ENCODE measurements around the gene BCKDHB. TPM values are rescaled to one million over a fixed set of nuclear protein-coding genes. Genes with fewer than 3 reads are reported as not detected.
"Not testable (repeated sequence)": the region's sequence is repeated elsewhere in the genome, so short reads cannot be mapped to it uniquely, and the experiment has no call there.

The BCKDHB gene
- total RNA-seq, 1 donor from 2014 or later, result 27.4 TPM

- peak; percentile 12 for DNase-seq
These were observed 157.1 kb downstream of the BCKDHB start for GRCh38 chr6:80263585-80263984.

GRCh38 chr6:80268865-80269730 is 162.6 kb downstream of the BCKDHB start:
- DNase-seq, result no peak

GRCh38 chr6:80271074-80271473 is 164.6 kb downstream of the BCKDHB start:
- DNase-seq, result no peak

GRCh38 chr6:80272988-80273387 is 166.5 kb downstream of the BCKDHB start:
- DNase-seq, result no peak

GRCh38 chr6:80276861-80277260 is 170.4 kb downstream of the BCKDHB start:
- peak; percentile 4 for DNase-seq

- DNase-seq, result no peak
These were observed 171.0 kb downstream of the BCKDHB start for GRCh38 chr6:80277501-80277900.

- no peak for DNase-seq
These were observed 174.0 kb downstream of the BCKDHB start for GRCh38 chr6:80280262-80281010.

- DNase-seq, result no peak
These were observed 176.6 kb downstream of the BCKDHB start for GRCh38 chr6:80282913-80283554.

- DNase-seq, result no peak
These were observed 180.6 kb downstream of the BCKDHB start for GRCh38 chr6:80287112-80287511.

- DNase-seq, result no peak
These were observed 181.1 kb downstream of the BCKDHB start for GRCh38 chr6:80287607-80288006.

GRCh38 chr6:80289727-80290126 is 183.3 kb downstream of the BCKDHB start:
- DNase-seq, result no peak

- DNase-seq, result not testable (repeated sequence)
These were observed 188.1 kb downstream of the BCKDHB start for GRCh38 chr6:80294531-80294930.

- no peak for DNase-seq
These were observed 196.2 kb downstream of the BCKDHB start for GRCh38 chr6:80302716-80303115.

GRCh38 chr6:80304014-80304413 is 197.5 kb downstream of the BCKDHB start:
- DNase-seq, result no peak

GRCh38 chr6:80314531-80314930 is 208.1 kb downstream of the BCKDHB start:
- DNase-seq, result no peak

GRCh38 chr6:80316686-80317231 is 210.3 kb downstream of the BCKDHB start:
- DNase-seq, result peak; percentile 43

- no peak for DNase-seq
These were observed 212.7 kb downstream of the BCKDHB start for GRCh38 chr6:80319196-80319595.

GRCh38 chr6:80321011-80321410 is 214.5 kb downstream of the BCKDHB start:
- no peak for DNase-seq

- DNase-seq, result peak; percentile 55
These were observed 219.3 kb downstream of the BCKDHB start for GRCh38 chr6:80325742-80326141.

- no peak for DNase-seq
These were observed 222.2 kb downstream of the BCKDHB start for GRCh38 chr6:80328652-80329051.

- DNase-seq, result no peak
These were observed 223.0 kb downstream of the BCKDHB start for GRCh38 chr6:80329496-80329895.

- DNase-seq, result no peak
These were observed 224.5 kb downstream of the BCKDHB start for GRCh38 chr6:80330961-80331360.

- peak; percentile 61 for DNase-seq
These were observed 225.1 kb downstream of the BCKDHB start for GRCh38 chr6:80331522-80331921.

All from tongue (tissue), 2 donors.